HL-60 (cell line): Measurements from ENCODE around the gene S100A16.
"Not testable (repeated sequence)": the region's sequence is repeated elsewhere in the genome, so short reads cannot be mapped to it uniquely, and the experiment has no call there.

ENCODE experiments used
- DNase-seq, 2 experiments: peaks; one replicate each; pipeline ENCODE4 v3.0.0-alpha.2; 2010 to 2020; ENCODE audit warnings: low read depth in 1 of 2, low spot score in 1 of 2
- H3K27ac ChIP-seq: fragments of 250-450 bp; sonication (Bioruptor Pico); replicated peaks from 2 replicates; pipeline ENCODE4 v1.5.1; 2020; ENCODE audit warnings: mild to moderate bottlenecking, moderate library complexity
- H3K27me3 ChIP-seq: fragments of 250-450 bp; sonication (Bioruptor Pico); 2 replicates; pipeline ENCODE4 v1.5.1; 2021; ENCODE audit warnings: mild to moderate bottlenecking, moderate library complexity; ENCODE audit not compliant: insufficient read depth, poor library complexity, severe bottlenecking
- H3K4me3 ChIP-seq: replicated peaks from 2 replicates; pipeline ENCODE4 v1.5.1; 2011; ENCODE audit warnings: mild to moderate bottlenecking, control low read depth, low read length; ENCODE audit not compliant: insufficient read depth
- CTCF ChIP-seq: IDR thresholded peaks from one replicate; pipeline ENCODE4 v1.5.1; 2011; ENCODE audit warnings: low read length, control low read depth, inconsistent platforms; ENCODE audit not compliant: insufficient read depth
- GABPA ChIP-seq: IDR thresholded peaks from 2 replicates; pipeline ENCODE4 v1.6.1; 2012; ENCODE audit warnings: low read depth
- POLR2AphosphoS5 ChIP-seq: IDR thresholded peaks from 2 replicates; pipeline ENCODE4 v1.6.1; 2012; ENCODE audit warnings: low read depth
- REST ChIP-seq: IDR thresholded peaks from 2 replicates; pipeline ENCODE4 v1.6.1; 2012; ENCODE audit warnings: low read depth; ENCODE audit not compliant: insufficient replicate concordance
- SPI1 ChIP-seq: IDR thresholded peaks from 2 replicates; pipeline ENCODE4 v1.6.1; 2012; ENCODE audit warnings: low read depth, mild to moderate bottlenecking, borderline replicate concordance

Gene S100A16

GRCh38 chr1:153640861-153641260 lies 27.9 kb upstream of the S100A16 start:
- Histone ChIP-seq H3K27me3 (no peaks in the 10 kb centered on the region), H3K27ac (no peak overlapping the region), H3K4me3 (no peak overlapping the region)
- TF ChIP-seq REST (no peak), GABPA (no peak), SPI1 (no peak), CTCF (no peak), POLR2AphosphoS5 (no peak)
- no peak for DNase-seq

GRCh38 chr1:153640213-153640612 lies 27.3 kb upstream of the S100A16 start:
- not testable (repeated sequence) for H3K4me3 ChIP-seq, H3K27ac ChIP-seq, H3K27me3 ChIP-seq, DNase-seq

GRCh38 chr1:153639280-153639679 lies 26.3 kb upstream of the S100A16 start:
- no peaks in the 10 kb centered on the region for H3K27me3 ChIP-seq
- DNase-seq, result no peak
- no peak overlapping the region for H3K27ac ChIP-seq
- TF ChIP-seq REST (no peak), CTCF (no peak), GABPA (no peak), SPI1 (no peak), POLR2AphosphoS5 (no peak)
- H3K4me3 ChIP-seq, result no peak overlapping the region

GRCh38 chr1:153638261-153638660 lies 25.3 kb upstream of the S100A16 start:
- Histone ChIP-seq H3K4me3 (no peak overlapping the region), H3K27ac (no peak overlapping the region), H3K27me3 (no peaks in the 10 kb centered on the region)
- TF ChIP-seq GABPA (no peak), POLR2AphosphoS5 (no peak), SPI1 (no peak), CTCF (no peak), REST (no peak)
- no peak for DNase-seq
